ENCODE results near the gene COQ2.
"Not testable (repeated sequence)": the region's sequence is repeated elsewhere in the genome, so short reads cannot be mapped to it uniquely, and the experiment has no call there.

COQ2 gene

GRCh38 chr4:83247415-83248357 lies 36.9 kb downstream of the COQ2 start:
- DNase-seq, result no peak

- no peak for DNase-seq
These were observed 43.5 kb downstream of the COQ2 start for GRCh38 chr4:83241132-83241531.

GRCh38 chr4:83240379-83240875 lies 44.2 kb downstream of the COQ2 start:
- no peak for DNase-seq

GRCh38 chr4:83238393-83239248 lies 46.0 kb downstream of the COQ2 start:
- no peak for DNase-seq

- DNase-seq, result no peak
These were observed 47.0 kb downstream of the COQ2 start for GRCh38 chr4:83237591-83237990.

GRCh38 chr4:83235645-83236133 lies 48.9 kb downstream of the COQ2 start:
- DNase-seq, result not testable (repeated sequence)

- DNase-seq, result no peak
These were observed 49.5 kb downstream of the COQ2 start for GRCh38 chr4:83234902-83235644.

- not testable (repeated sequence) for DNase-seq
These were observed 50.2 kb downstream of the COQ2 start for GRCh38 chr4:83234387-83234786.

GRCh38 chr4:83232082-83232481 lies 52.5 kb downstream of the COQ2 start:
- no peak for DNase-seq

- DNase-seq, result peak; percentile 34
These were observed 53.0 kb downstream of the COQ2 start for GRCh38 chr4:83231620-83232076.

- DNase-seq, result no peak
These were observed 53.7 kb downstream of the COQ2 start for GRCh38 chr4:83230928-83231327.

GRCh38 chr4:83229791-83230190 lies 54.8 kb downstream of the COQ2 start:
- no peak for DNase-seq

- no peak for DNase-seq
These were observed 56.4 kb downstream of the COQ2 start for GRCh38 chr4:83228231-83228630.

- no peak for DNase-seq
These were observed 59.9 kb downstream of the COQ2 start for GRCh38 chr4:83224502-83225197.

GRCh38 chr4:83223781-83224180 lies 60.8 kb downstream of the COQ2 start:
- DNase-seq, result no peak

GRCh38 chr4:83221897-83222441 lies 62.6 kb downstream of the COQ2 start:
- DNase-seq, result no peak

- DNase-seq, result peak; percentile 81
These were observed 65.0 kb downstream of the COQ2 start for GRCh38 chr4:83219344-83220331.

GRCh38 chr4:83217721-83218522 lies 66.7 kb downstream of the COQ2 start:
- DNase-seq, result peak; percentile 63

GRCh38 chr4:83216959-83217683 lies 67.5 kb downstream of the COQ2 start:
- no peak for DNase-seq
